Measurements from ENCODE around the gene SLC26A11.
A peak's percentile ranks its signal among the peaks of the same experiment; 100 is the strongest.

Gene SLC26A11

GRCh38 chr17:80220054-80220735 is at the start of gene SLC26A11, which contains the start of gene SGSH:
SLC26A11 (plus strand) TSS chr17:80220427; CDS start chr17:80221561, 1,134 bp downstream.
SGSH (minus strand) TSS chr17:80220333; CDS start chr17:80220313, 20 bp downstream.
- peak; percentile 98 for DNase-seq (ENCODE audit: extremely low spot score)
- POLR2A ChIA-PET = interaction anchor here (0.8 to 1.4 kb wide), 7 partner anchors 9 to 119 kb away, joined by 3 to 6 read pairs (median 4); partner anchors contain the start of gene GAA
- TF ChIP-seq, protein P1, sequence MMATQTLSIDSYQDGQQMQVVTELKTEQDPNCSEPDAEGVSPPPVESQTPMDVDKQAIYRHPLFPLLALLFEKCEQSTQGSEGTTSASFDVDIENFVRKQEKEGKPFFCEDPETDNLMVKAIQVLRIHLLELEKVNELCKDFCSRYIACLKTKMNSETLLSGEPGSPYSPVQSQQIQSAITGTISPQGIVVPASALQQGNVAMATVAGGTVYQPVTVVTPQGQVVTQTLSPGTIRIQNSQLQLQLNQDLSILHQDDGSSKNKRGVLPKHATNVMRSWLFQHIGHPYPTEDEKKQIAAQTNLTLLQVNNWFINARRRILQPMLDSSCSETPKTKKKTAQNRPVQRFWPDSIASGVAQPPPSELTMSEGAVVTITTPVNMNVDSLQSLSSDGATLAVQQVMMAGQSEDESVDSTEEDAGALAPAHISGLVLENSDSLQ (IDR thresholded peaks at IDR 0.05) = no peak
- no peak for TF ChIP-seq ELF4 (IDR thresholded peaks at IDR 0.05)
- TF ChIP-seq SUZ12 (IDR thresholded peaks at IDR 0.05) = no peak
- no peak for TF ChIP-seq FOXK2 (IDR thresholded peaks at IDR 0.05)
- no peak for TF ChIP-seq CTBP1 (IDR thresholded peaks at IDR 0.05; ENCODE audit: borderline replicate concordance)
- no peak for TF ChIP-seq FOXA1 (IDR thresholded peaks at IDR 0.05)
- no peak for TF ChIP-seq FOXM1 (IDR thresholded peaks at IDR 0.05; ENCODE audit: borderline replicate concordance)
- no peak for TF ChIP-seq L3MBTL2 (conservative IDR thresholded peaks at IDR 0.05)
- TF ChIP-seq LEF1 (IDR thresholded peaks at IDR 0.05; ENCODE audit: borderline replicate concordance) = no peak
- TF ChIP-seq BHLHE40 (IDR thresholded peaks at IDR 0.05; ENCODE audit: borderline replicate concordance) = no peak
- TF ChIP-seq NFRKB (IDR thresholded peaks at IDR 0.05) = no peak
- TF ChIP-seq SP1 (IDR thresholded peaks at IDR 0.05) = no peak
- TF ChIP-seq TARDBP (IDR thresholded peaks at IDR 0.05) = no peak
- no peak for TF ChIP-seq HDGF (IDR thresholded peaks at IDR 0.05; ENCODE audit: borderline replicate concordance)
- no peak for TF ChIP-seq ZNF384 (IDR thresholded peaks at IDR 0.05)
- no peak for TF ChIP-seq ARNT (IDR thresholded peaks at IDR 0.05)
- CTCF ChIA-PET = no interaction called here

GRCh38 chr17:80171681-80172080 is 48.5 kb upstream of the SLC26A11 start:
- ChIA-PET CTCF (no interaction called here), POLR2A (interaction anchor here (0.9 kb wide), 1 partner anchor 12 kb away, joined by 4 read pairs; no protein-coding TSS in a partner anchor)
- no peak for TF ChIP-seq BHLHE40 (IDR thresholded peaks at IDR 0.05; ENCODE audit: borderline replicate concordance)
- no peak for TF ChIP-seq ZNF384 (IDR thresholded peaks at IDR 0.05)
- no peak for TF ChIP-seq FOXM1 (IDR thresholded peaks at IDR 0.05; ENCODE audit: borderline replicate concordance)
- no peak for TF ChIP-seq SP1 (IDR thresholded peaks at IDR 0.05)
- no peak for TF ChIP-seq TARDBP (IDR thresholded peaks at IDR 0.05)
- TF ChIP-seq FOXK2 (IDR thresholded peaks at IDR 0.05) = no peak
- TF ChIP-seq HDGF (IDR thresholded peaks at IDR 0.05; ENCODE audit: borderline replicate concordance) = no peak
- no peak for TF ChIP-seq ARNT (IDR thresholded peaks at IDR 0.05)
- TF ChIP-seq ELF4 (IDR thresholded peaks at IDR 0.05) = no peak
- no peak for TF ChIP-seq L3MBTL2 (conservative IDR thresholded peaks at IDR 0.05)
- TF ChIP-seq NFRKB (IDR thresholded peaks at IDR 0.05) = no peak
- no peak for TF ChIP-seq SUZ12 (IDR thresholded peaks at IDR 0.05)
- no peak for TF ChIP-seq CTBP1 (IDR thresholded peaks at IDR 0.05; ENCODE audit: borderline replicate concordance)
- DNase-seq (ENCODE audit: extremely low spot score) = no peak

DNA sequence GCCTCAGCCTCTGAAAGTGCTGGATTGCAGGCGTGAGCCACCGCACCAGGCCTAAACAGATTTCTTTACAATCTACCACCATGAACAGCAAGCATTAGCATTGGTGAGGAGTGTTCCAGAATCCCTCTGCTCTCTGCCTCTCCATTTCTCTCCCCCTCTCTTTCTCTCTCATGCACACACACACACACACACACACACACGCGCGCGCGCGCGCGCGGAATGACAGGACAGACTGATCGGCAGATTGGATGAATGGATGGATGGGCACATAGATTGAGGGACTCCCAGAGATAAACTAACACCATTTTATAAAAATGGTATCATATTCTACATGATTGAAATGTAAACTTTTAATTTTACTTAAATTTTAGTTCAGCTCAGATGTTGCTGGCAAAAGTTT is 47.1 kb upstream of the SLC26A11 start:
- no peak for DNase-seq (ENCODE audit: extremely low spot score)
- ChIA-PET CTCF (no interaction called here), POLR2A (no interaction called here)
- TF ChIP-seq BHLHE40 (IDR thresholded peaks at IDR 0.05; ENCODE audit: borderline replicate concordance) (no peak), ELF4 (IDR thresholded peaks at IDR 0.05) (no peak), NFRKB (IDR thresholded peaks at IDR 0.05) (no peak), FOXA1 (IDR thresholded peaks at IDR 0.05) (no peak), L3MBTL2 (conservative IDR thresholded peaks at IDR 0.05) (no peak), SUZ12 (IDR thresholded peaks at IDR 0.05) (no peak), TARDBP (IDR thresholded peaks at IDR 0.05) (no peak), FOXK2 (IDR thresholded peaks at IDR 0.05) (no peak), FOXM1 (IDR thresholded peaks at IDR 0.05; ENCODE audit: borderline replicate concordance) (no peak), HDGF (IDR thresholded peaks at IDR 0.05; ENCODE audit: borderline replicate concordance) (no peak), SP1 (IDR thresholded peaks at IDR 0.05) (no peak), ARNT (IDR thresholded peaks at IDR 0.05) (no peak)
- TF ChIP-seq, protein P1 (IDR thresholded peaks at IDR 0.05) = no peak

DNA sequence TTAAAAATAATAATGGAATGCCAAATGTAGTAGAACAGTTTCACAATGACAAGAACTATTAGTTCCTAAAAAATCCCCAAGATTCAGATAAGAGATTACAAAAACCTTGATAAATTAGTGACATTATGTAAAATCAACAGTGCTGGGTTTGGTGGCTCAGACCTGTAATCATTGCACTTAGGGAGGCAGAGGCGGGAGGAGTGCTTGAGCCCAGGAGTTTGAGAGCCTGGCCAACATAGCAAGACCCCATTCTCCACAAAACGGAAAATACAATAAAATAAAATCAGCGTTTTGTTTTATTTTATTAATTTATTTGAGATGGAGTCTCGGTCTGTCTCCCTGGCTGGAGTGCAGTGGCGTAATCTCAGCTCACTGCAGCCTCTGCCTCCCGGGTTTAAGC is 46.3 kb upstream of the SLC26A11 start:
- ChIA-PET POLR2A (no interaction called here), CTCF (no interaction called here)
- TF ChIP-seq ZNF384 (IDR thresholded peaks at IDR 0.05) = no peak
- no peak for TF ChIP-seq NFRKB (IDR thresholded peaks at IDR 0.05)
- no peak for DNase-seq (ENCODE audit: extremely low spot score)

- ChIA-PET POLR2A (no interaction called here), CTCF (no interaction called here)
- no peak for DNase-seq (ENCODE audit: extremely low spot score)
- TF ChIP-seq NFRKB (IDR thresholded peaks at IDR 0.05) = no peak
Measured at GRCh38 chr17:80176757-80177156, 43.5 kb upstream of the SLC26A11 start.

- CTCF ChIA-PET = interaction anchor here (1.2 kb wide), 1 partner anchor 11 kb away, joined by 3 read pairs; no protein-coding TSS in a partner anchor
- no peak for TF ChIP-seq SUZ12 (IDR thresholded peaks at IDR 0.05)
- no peak for TF ChIP-seq FOXA1 (IDR thresholded peaks at IDR 0.05)
- no peak for TF ChIP-seq L3MBTL2 (conservative IDR thresholded peaks at IDR 0.05)
- TF ChIP-seq ELF4 (IDR thresholded peaks at IDR 0.05) = no peak
- no peak for TF ChIP-seq SP1 (IDR thresholded peaks at IDR 0.05)
- TF ChIP-seq ZNF384 (IDR thresholded peaks at IDR 0.05) = no peak
- TF ChIP-seq HDGF (IDR thresholded peaks at IDR 0.05; ENCODE audit: borderline replicate concordance) = no peak
- TF ChIP-seq FOXK2 (IDR thresholded peaks at IDR 0.05) = no peak
- no peak for TF ChIP-seq LEF1 (IDR thresholded peaks at IDR 0.05; ENCODE audit: borderline replicate concordance)
- no peak for TF ChIP-seq FOXM1 (IDR thresholded peaks at IDR 0.05; ENCODE audit: borderline replicate concordance)
- POLR2A ChIA-PET = interaction anchor here (1.4 kb wide), 1 partner anchor 28 kb away, joined by 4 read pairs; no protein-coding TSS in a partner anchor
- DNase-seq (ENCODE audit: extremely low spot score) = no peak
Measured at GRCh38 chr17:80177986-80178595, 42.1 kb upstream of the SLC26A11 start.

All from HEK293T (cell line).